Sigmoid colon (tissue), 4 donors: ENCODE results near the gene PASD1.

Experiments used
- CTCF ChIP-seq, 4 experiments: fragments of 450-650 bp in 3 of 4; fragments of 200-600 bp in 1 of 4; IDR thresholded peaks; one replicate each; pipeline ENCODE4 v1.5.1; 2016 to 2019; ENCODE audit warnings: antibody characterized with exemption in 4 of 4, mild to moderate bottlenecking in 3 of 4, moderate library complexity in 2 of 4
- POLR2A ChIP-seq, 2 donors: fragments of 450-650 bp; IDR thresholded peaks; one replicate each; pipeline ENCODE4 v1.6.1; 2016; ENCODE audit warnings: antibody characterized with exemption in 2 of 2, mild to moderate bottlenecking in 2 of 2, moderate library complexity in 2 of 2
- POLR2AphosphoS5 ChIP-seq, 4 donors: sonication (generic); formaldehyde crosslinking; IDR thresholded peaks; one replicate each; pipeline ENCODE4 v1.6.1; 2017; ENCODE audit warnings: antibody characterized with exemption in 4 of 4

DNA sequence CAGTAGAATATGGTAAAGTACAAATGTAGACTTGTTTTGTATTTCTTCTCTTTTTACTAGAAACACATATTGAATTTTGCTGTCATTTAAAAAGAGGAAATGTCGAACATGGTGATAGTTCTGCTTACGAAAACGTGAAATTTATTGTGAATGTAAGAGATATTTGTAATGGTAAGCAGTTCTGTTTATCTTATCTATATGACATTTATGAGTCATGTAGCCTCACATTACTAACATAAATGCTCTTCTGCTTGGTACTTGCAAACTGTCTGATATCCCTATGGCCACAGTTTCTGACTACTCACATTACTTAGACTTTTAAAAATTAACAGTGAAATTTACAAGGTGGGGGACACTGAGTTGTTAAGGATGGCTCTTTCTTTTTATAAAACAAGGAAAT is 57.9 kb downstream of the PASD1 start:
- no peak for TF ChIP-seq CTCF (IDR thresholded peaks at IDR 0.05)
- no peak for TF ChIP-seq POLR2AphosphoS5 (IDR thresholded peaks at IDR 0.05)
- no peak for TF ChIP-seq POLR2A (IDR thresholded peaks at IDR 0.05)
